Measurements from ENCODE around the gene DNAJB13. TPM values are rescaled to one million over a fixed set of nuclear protein-coding genes. Genes with fewer than 3 reads are reported as not detected.

Gene DNAJB13
- total RNA-seq, 2 donors from 2014 or later, result not detected

DNA sequence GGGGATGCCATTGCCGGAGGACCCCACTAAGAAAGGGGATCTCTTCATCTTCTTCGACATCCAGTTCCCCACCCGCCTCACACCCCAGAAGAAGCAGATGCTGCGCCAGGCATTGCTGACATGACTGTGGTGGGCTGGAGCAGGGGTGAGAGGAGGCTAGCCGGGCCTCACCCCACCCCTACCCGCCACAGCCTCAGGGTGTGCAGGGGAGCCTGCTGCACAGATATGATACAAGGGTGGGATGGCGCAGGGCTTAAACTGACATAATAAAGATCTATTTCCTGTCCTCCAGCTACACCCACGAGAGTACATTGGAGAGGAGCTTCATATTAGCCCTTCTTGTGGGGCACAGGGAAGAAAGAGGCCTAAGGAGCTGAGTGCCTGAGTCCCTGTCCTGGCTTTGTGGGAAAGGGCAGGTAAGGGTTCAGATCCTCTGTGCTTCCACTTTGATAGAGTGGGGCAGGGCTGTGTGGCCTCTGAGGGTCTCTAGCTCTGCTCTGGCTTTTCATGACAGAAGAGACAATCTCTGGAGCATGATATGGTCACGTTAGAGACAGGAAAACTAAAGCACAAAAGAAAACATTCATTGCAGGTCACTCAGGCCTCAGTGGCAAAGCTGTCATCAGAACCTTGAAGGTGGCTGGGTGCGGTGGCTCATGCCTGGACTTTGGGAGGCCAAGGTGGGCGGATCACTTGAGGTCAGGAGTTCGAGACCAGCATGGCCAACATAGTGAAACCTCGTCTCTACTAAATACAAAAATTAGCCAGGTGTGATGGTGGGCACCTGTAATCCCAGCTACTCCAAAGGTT lies 19.4 kb downstream of the DNAJB13 start:
- Histone ChIP-seq H3K27me3 (no peaks in the 10 kb centered on the region), H3K27ac (no peak overlapping the region)
- no peak for DNase-seq (ENCODE audit: low spot score)

DNA sequence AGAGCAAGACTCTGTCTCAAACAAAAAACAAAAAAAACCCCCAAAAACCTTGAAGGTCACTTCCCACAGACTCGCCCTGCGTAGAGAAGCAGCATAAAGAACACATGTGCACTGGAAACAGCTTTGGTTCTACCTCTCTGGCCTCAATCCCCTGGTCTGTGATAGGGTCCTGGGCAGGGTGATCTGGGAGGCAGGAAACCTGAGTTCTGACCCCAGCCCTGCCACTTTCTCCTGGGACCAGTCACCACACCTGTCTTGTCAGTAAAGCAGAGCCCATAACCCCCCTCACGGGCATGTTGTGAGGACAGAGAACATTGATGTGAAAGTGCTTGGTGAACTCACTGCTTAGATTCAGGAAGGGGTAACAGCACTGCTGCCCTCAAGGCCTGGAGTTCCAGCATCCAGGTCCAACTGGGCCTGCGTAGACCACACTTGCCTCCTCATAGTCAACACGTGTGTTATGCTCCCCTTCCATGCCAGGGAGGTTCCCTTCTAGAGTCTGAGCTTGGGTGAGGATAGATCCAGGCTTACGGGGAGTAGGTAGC lies 20.4 kb downstream of the DNAJB13 start:
- TF ChIP-seq, protein P1, sequence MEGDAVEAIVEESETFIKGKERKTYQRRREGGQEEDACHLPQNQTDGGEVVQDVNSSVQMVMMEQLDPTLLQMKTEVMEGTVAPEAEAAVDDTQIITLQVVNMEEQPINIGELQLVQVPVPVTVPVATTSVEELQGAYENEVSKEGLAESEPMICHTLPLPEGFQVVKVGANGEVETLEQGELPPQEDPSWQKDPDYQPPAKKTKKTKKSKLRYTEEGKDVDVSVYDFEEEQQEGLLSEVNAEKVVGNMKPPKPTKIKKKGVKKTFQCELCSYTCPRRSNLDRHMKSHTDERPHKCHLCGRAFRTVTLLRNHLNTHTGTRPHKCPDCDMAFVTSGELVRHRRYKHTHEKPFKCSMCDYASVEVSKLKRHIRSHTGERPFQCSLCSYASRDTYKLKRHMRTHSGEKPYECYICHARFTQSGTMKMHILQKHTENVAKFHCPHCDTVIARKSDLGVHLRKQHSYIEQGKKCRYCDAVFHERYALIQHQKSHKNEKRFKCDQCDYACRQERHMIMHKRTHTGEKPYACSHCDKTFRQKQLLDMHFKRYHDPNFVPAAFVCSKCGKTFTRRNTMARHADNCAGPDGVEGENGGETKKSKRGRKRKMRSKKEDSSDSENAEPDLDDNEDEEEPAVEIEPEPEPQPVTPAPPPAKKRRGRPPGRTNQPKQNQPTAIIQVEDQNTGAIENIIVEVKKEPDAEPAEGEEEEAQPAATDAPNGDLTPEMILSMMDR (IDR thresholded peaks at IDR 0.05), result no peak
- Histone ChIP-seq H3K36me3 (no peaks in the 10 kb centered on the region), H3K9me3 (no peaks in the 10 kb centered on the region), H3K27me3 (no peaks in the 10 kb centered on the region), H3K4me3 (no peak overlapping the region), H3K4me1 (no peaks in the 10 kb centered on the region), H3K27ac (no peak overlapping the region)
- DNase-seq (ENCODE audit: low spot score), result no peak

More for the DNA sequence above, 19.4 kb downstream of the DNAJB13 start:
- TF ChIP-seq, protein P1 (IDR thresholded peaks at IDR 0.05), result no peak
- no peak overlapping the region for H3K4me3 ChIP-seq
- H3K9me3 ChIP-seq, result no peaks in the 10 kb centered on the region
- H3K4me1 ChIP-seq, result peaks cover 0 to 2% of the 10 kb centered on the region in 2 donors
- H3K36me3 ChIP-seq, result no peaks in the 10 kb centered on the region

DNA sequence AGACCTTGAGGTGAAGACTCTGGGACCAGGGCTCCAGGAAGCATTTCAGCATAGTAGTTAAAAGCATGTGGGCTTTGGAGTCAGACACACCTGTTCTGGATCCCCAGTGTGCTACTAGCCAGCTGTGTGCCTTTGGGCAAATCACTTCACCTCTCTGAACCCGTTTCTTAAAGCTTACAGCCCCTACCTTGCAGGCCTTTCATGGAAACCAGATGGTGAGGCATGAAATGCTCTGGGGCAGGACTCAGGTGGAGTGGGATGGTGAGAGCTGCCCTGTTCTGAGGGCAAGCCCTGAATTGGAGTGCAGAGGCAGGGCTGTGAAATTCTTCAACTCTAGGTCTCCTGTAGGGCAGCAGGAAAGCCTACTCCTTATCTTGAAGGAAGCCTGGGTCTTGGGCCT lies 21.4 kb downstream of the DNAJB13 start:
- no peak for DNase-seq (ENCODE audit: low spot score)
- H3K4me3 ChIP-seq, result no peak overlapping the region
- H3K36me3 ChIP-seq, result peaks cover 4% of the 10 kb centered on the region
- H3K4me1 ChIP-seq, result no peaks in the 10 kb centered on the region
- H3K27ac ChIP-seq, result no peak overlapping the region
- H3K9me3 ChIP-seq, result no peaks in the 10 kb centered on the region
- TF ChIP-seq, protein P1 (IDR thresholded peaks at IDR 0.05), result no peak
- H3K27me3 ChIP-seq, result no peaks in the 10 kb centered on the region

DNA sequence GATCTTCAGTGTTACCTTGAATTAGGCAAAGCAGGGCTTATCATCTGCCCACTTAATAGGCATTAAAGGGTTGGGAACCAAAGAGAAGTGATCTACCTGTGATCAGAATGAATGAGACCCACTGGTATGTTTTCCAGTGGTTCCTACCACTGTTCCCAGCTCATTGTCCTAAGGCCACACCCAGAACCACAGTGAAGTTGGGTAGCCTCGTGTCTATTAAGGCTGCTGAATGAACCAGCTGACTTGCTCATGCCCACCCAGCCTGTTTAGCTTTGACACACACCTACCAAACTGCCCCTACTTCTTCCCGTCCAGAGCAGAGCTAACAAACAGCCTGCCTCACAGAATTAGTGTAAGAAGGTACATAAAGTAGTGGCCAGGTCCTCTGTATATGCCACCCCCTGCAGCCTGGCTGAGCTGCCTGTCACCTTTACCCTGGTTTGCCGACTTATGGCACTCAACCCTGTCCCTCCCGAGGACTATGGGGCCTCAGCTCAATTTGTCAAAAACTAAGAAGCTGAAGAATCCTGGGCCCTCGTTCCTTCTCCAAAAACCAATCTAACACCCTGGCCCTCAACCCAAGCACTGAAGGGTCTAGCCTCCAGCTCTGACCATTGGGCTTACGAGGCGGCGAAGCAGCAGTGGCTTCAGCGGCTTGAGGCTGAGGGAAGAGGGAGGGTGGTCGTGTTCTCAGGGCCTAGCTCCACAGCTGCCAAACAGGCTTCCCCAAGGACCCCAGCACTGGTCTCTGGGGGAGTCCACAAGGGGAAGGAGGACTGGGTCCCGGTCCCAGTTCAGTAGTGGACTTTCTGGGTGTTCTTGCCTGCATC lies 22.0 kb downstream of the DNAJB13 start:
- DNase-seq (ENCODE audit: low spot score), result no peak
- Histone ChIP-seq H3K27me3 (no peaks in the 10 kb centered on the region), H3K36me3 (peaks cover 9% of the 10 kb centered on the region), H3K9me3 (no peaks in the 10 kb centered on the region), H3K4me1 (no peaks in the 10 kb centered on the region), H3K27ac (peak overlapping the region in 1 of 2 donors; percentile 35), H3K4me3 (no peak overlapping the region)
- TF ChIP-seq, protein P1 (IDR thresholded peaks at IDR 0.05), result no peak

DNA sequence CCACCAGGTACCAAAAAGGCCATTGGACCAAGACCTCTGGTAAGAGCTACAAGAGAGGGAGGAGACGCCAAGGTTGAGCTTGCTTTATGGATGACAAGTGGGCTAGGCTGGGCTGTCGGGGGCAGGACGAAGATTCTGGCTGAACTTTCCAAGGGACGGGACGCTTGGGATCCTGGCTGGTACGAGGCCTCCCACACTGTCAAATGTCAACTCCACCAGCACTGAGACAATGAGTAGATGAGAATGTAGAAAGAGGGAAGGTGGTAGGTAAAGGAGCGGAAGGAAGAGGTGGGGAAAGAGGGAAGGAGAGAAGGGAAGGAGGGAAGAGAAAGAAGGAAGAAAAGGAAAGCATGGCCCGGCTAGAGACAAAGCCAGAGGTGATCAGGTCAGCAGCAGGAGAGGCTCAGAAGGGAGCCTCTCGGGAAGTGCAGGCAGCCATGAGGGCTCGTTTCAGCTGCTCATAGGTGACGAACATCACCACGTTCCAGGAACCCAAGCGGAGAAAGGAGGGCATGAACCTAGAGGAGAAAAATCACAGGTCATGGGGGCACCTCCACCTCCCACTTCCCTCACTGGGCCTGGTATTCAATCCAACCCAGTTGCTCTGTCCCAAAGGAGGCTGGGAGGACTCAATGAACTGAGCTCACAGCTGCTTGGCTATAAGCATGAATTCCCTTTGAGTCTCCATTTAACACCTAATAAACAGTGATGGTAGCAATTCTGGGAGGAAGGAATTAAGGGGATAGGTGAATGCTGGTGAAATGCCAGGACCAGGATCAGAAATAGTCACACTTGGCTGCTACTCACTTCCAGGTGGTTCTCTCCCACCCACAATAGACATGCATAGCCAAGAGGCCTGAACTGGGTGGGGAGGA lies 24.0 kb downstream of the DNAJB13 start:
- no peak for DNase-seq (ENCODE audit: low spot score)
- H3K9me3 ChIP-seq, result no peaks in the 10 kb centered on the region
- TF ChIP-seq, protein P1 (IDR thresholded peaks at IDR 0.05), result no peak
- peaks cover 9% of the 10 kb centered on the region for H3K36me3 ChIP-seq
- H3K27ac ChIP-seq, result no peak overlapping the region
- no peaks in the 10 kb centered on the region for H3K4me1 ChIP-seq
- no peaks in the 10 kb centered on the region for H3K27me3 ChIP-seq
- no peak overlapping the region for H3K4me3 ChIP-seq
